ENCODE data around the gene TTC34. TPM values are rescaled to one million over a fixed set of nuclear protein-coding genes. Genes with fewer than 3 reads are reported as not detected.

The TTC34 gene
- total RNA-seq, 1 donor = 0.36 TPM

DNA sequence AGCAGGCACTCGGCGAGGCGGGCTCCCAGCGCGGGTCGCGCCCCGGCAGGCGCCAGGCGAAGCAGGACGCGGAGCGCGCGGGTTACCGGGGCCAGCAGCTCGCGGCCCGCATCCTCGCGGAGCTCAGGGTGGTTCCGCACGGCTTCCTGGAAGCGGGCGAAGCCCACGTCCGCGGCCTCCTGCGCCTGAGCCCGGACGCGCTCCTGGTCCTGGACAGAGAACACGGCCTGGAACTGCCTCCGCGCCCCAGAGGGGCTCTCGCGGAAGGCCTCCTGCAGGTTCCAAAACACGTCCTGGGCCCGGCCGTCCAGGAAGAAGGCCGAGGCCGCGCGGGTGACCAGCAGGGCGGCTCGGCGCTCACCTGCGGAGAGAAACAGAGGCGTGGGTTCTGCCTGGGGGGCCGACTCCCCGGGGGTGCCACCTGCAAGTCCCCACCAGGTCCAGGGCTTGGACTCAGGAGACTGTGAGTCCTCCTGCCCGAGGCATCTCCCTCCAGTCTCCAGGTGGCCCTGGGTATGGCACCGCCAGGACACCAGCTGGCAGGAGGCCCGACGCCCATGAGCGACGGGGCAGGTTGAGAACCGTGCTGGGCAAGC is 11.4 kb downstream of the TTC34 start:
- no peak overlapping the region for H3K27ac ChIP-seq (ENCODE audit: low read depth, low read length)
- H4K20me1 ChIP-seq (ENCODE audit: insufficient read depth, low read length) = no peaks in the 10 kb centered on the region
- H3K79me2 ChIP-seq (ENCODE audit: insufficient read depth, low read length) = no peaks in the 10 kb centered on the region
- H3K4me2 ChIP-seq (ENCODE audit: insufficient read depth, low read length) = no peak overlapping the region
- TF ChIP-seq, protein P1, sequence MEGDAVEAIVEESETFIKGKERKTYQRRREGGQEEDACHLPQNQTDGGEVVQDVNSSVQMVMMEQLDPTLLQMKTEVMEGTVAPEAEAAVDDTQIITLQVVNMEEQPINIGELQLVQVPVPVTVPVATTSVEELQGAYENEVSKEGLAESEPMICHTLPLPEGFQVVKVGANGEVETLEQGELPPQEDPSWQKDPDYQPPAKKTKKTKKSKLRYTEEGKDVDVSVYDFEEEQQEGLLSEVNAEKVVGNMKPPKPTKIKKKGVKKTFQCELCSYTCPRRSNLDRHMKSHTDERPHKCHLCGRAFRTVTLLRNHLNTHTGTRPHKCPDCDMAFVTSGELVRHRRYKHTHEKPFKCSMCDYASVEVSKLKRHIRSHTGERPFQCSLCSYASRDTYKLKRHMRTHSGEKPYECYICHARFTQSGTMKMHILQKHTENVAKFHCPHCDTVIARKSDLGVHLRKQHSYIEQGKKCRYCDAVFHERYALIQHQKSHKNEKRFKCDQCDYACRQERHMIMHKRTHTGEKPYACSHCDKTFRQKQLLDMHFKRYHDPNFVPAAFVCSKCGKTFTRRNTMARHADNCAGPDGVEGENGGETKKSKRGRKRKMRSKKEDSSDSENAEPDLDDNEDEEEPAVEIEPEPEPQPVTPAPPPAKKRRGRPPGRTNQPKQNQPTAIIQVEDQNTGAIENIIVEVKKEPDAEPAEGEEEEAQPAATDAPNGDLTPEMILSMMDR (IDR thresholded peaks at IDR 0.05; ENCODE audit: extremely low read depth, low read depth, low read length) = no peak
- no peak overlapping the region for H3K4me3 ChIP-seq (ENCODE audit: insufficient read depth, low read length)
- DNase-seq (ENCODE audit: insufficient read length, low spot score, missing footprints) = peak; percentile 48
- H3K36me3 ChIP-seq (ENCODE audit: insufficient read depth, low read length) = no peaks in the 10 kb centered on the region
- H2AFZ ChIP-seq (ENCODE audit: low read length) = no peak overlapping the region
- H3K27me3 ChIP-seq (ENCODE audit: insufficient read depth, low read length) = no peaks in the 10 kb centered on the region
- H3K4me1 ChIP-seq (ENCODE audit: insufficient read depth, low read length) = no peaks in the 10 kb centered on the region
- no peaks in the 10 kb centered on the region for H3K9me3 ChIP-seq (ENCODE audit: low read depth, low read length)

DNA sequence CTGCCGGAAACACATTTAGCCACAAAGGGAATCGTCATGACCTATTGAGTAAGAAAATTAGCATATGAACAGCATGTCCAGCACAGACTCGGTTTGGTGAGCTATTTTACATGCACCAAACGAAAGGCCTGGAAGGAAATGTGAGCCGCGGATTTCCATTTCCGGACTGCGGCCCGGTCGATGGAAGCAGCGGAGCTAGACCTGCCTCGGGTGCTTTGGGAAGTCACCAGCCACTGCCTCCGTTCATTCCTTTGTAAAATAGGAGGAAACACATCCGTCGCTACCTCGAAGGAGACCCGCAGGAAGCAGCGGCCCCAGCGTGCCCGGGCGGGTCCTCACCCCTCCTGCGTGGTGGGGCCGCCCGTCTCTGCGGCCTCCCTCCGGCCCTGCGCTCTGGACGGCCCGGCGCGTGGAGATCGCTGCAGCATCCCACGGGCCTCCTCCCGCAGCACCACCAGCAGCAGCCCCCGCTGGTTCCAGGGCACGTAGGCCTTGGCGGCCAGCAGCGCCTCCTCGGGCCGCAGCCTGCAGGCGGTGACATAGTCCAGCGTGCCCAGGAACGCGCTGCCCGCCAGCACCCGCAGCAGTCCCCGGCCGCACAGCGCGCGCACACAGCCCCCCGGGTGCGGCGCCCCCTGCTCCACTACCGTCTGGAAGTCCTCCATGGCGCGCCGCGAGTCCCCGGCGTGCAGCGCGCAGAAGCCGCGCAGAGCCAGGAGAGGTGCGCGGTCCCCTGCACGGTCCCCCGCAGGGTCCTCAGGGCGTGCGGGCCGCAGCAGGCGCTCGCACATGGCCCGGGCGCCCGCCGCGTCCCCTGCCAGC is 12.1 kb downstream of the TTC34 start:
- no peak overlapping the region for H2AFZ ChIP-seq (ENCODE audit: low read length)
- no peaks in the 10 kb centered on the region for H3K27me3 ChIP-seq (ENCODE audit: insufficient read depth, low read length)
- TF ChIP-seq, protein P1 (IDR thresholded peaks at IDR 0.05; ENCODE audit: extremely low read depth, low read depth, low read length) = no peak
- H3K27ac ChIP-seq (ENCODE audit: low read depth, low read length) = no peak overlapping the region
- no peak overlapping the region for H3K4me2 ChIP-seq (ENCODE audit: insufficient read depth, low read length)
- H3K4me3 ChIP-seq (ENCODE audit: insufficient read depth, low read length) = no peak overlapping the region
- no peaks in the 10 kb centered on the region for H4K20me1 ChIP-seq (ENCODE audit: insufficient read depth, low read length)
- no peaks in the 10 kb centered on the region for H3K4me1 ChIP-seq (ENCODE audit: insufficient read depth, low read length)
- no peaks in the 10 kb centered on the region for H3K79me2 ChIP-seq (ENCODE audit: insufficient read depth, low read length)
- no peaks in the 10 kb centered on the region for H3K36me3 ChIP-seq (ENCODE audit: insufficient read depth, low read length)
- H3K9me3 ChIP-seq (ENCODE audit: low read depth, low read length) = no peaks in the 10 kb centered on the region
- DNase-seq (ENCODE audit: insufficient read length, low spot score, missing footprints) = peak; percentile 61

DNA sequence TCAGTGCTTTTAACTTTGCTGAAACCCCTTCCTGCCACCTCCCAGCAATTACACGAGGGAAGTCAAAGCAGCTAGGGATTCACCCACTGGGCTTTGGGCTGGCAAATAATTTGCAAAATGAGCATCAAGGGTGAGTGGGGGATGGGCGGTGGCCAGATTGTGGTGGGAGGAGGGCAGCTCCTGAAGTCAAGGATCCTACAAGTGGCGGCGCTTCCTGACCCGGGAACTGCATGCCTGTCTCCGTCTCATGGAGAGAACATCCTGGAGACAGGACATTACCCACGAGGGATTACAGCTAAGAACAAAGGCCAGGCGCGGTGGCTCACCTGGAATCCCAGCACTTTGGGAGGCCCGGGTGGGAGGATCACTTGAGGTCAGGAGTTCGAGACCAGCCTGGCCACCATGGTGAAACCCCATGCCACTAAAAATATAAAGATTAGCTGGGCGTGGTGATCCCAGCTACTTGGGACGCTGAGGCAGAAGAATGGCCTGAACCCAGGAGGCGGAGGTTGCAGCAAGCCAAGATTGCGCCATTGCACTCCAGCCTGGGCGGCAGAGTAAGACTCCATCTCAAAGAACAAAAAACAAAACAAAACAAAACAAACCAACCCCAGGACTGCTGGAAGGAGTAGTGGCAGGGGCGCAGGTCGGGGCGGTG is 12.9 kb downstream of the TTC34 start:
- H3K4me1 ChIP-seq (ENCODE audit: insufficient read depth, low read length) = no peaks in the 10 kb centered on the region

More for the DNA sequence above, 12.9 kb downstream of the TTC34 start:
- TF ChIP-seq, protein P1 (IDR thresholded peaks at IDR 0.05; ENCODE audit: extremely low read depth, low read depth, low read length) = no peak
- Histone ChIP-seq H3K36me3 (ENCODE audit: insufficient read depth, low read length) (no peaks in the 10 kb centered on the region), H3K4me2 (ENCODE audit: insufficient read depth, low read length) (no peak overlapping the region), H3K4me3 (ENCODE audit: insufficient read depth, low read length) (no peak overlapping the region), H3K9me3 (ENCODE audit: low read depth, low read length) (no peaks in the 10 kb centered on the region), H3K27me3 (ENCODE audit: insufficient read depth, low read length) (no peaks in the 10 kb centered on the region), H3K27ac (ENCODE audit: low read depth, low read length) (no peak overlapping the region), H3K79me2 (ENCODE audit: insufficient read depth, low read length) (no peaks in the 10 kb centered on the region), H2AFZ (ENCODE audit: low read length) (no peak overlapping the region), H4K20me1 (ENCODE audit: insufficient read depth, low read length) (no peaks in the 10 kb centered on the region)
- peak; percentile 72 for DNase-seq (ENCODE audit: insufficient read length, low spot score, missing footprints)

All from osteoblast (primary cell).